Neural crest cell (in vitro differentiated cells): ENCODE results near the gene TYK2. TPM values are rescaled to one million over a fixed set of nuclear protein-coding genes. Genes with fewer than 3 reads are reported as not detected.
A peak's percentile ranks its signal among the peaks of the same experiment; 100 is the strongest.
"Not testable (repeated sequence)": the region's sequence is repeated elsewhere in the genome, so short reads cannot be mapped to it uniquely, and the experiment has no call there.

Source experiments
- DNase-seq: peaks from one replicate; pipeline ENCODE4 v3.0.0; 2021; ENCODE audit warnings: low read depth, mixed read lengths, low spot score
- H3K27ac Mint-ChIP-seq: one replicate; pipeline ENCODE4 v1.8.0; 2021; ENCODE audit warnings: mild to moderate bottlenecking, mixed read lengths; ENCODE audit not compliant: unreplicated experiment
- H3K27me3 Mint-ChIP-seq: 2 replicates; pipeline ENCODE4 v1.8.0; 2021; ENCODE audit warnings: low read depth, mild to moderate bottlenecking, mixed read lengths
- H3K36me3 Mint-ChIP-seq: 2 replicates; pipeline ENCODE4 v1.8.0; 2021; ENCODE audit warnings: low read depth, mild to moderate bottlenecking, mixed read lengths
- H3K4me1 Mint-ChIP-seq: 2 replicates; pipeline ENCODE4 v1.8.0; 2021; ENCODE audit warnings: mixed read lengths
- H3K4me3 Mint-ChIP-seq: one replicate; pipeline ENCODE4 v1.8.0; 2021; ENCODE audit warnings: mild to moderate bottlenecking, mixed read lengths
- H3K9me3 Mint-ChIP-seq: 2 replicates; pipeline ENCODE4 v1.8.0; 2021; ENCODE audit warnings: mixed read lengths
- total RNA-seq: library from RNA; stranded (reverse); gene quantifications from 2 replicates; pipeline ENCODE4 v1.2.1, GENCODE V29; 2021
- TF ChIP-seq, protein P1 (sequence below): fragments of 200-600 bp; sonication (generic); conservative IDR thresholded peaks from 2 replicates; pipeline ENCODE4 v1.5.0; 2021; ENCODE audit warnings: antibody characterized with exemption, mild to moderate bottlenecking

The TYK2 gene
- total RNA-seq, 1 donor from 2014 or later: 103 TPM

- TF ChIP-seq, protein P1, sequence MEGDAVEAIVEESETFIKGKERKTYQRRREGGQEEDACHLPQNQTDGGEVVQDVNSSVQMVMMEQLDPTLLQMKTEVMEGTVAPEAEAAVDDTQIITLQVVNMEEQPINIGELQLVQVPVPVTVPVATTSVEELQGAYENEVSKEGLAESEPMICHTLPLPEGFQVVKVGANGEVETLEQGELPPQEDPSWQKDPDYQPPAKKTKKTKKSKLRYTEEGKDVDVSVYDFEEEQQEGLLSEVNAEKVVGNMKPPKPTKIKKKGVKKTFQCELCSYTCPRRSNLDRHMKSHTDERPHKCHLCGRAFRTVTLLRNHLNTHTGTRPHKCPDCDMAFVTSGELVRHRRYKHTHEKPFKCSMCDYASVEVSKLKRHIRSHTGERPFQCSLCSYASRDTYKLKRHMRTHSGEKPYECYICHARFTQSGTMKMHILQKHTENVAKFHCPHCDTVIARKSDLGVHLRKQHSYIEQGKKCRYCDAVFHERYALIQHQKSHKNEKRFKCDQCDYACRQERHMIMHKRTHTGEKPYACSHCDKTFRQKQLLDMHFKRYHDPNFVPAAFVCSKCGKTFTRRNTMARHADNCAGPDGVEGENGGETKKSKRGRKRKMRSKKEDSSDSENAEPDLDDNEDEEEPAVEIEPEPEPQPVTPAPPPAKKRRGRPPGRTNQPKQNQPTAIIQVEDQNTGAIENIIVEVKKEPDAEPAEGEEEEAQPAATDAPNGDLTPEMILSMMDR: no peak
- no peak for DNase-seq
- Mint-ChIP-seq H3K36me3 (no peaks in the 10 kb centered on the region), H3K27ac (no peak overlapping the region), H3K9me3 (no peaks in the 10 kb centered on the region), H3K4me3 (no peak overlapping the region), H3K4me1 (peaks cover 2% of the 10 kb centered on the region), H3K27me3 (no peaks in the 10 kb centered on the region)
Measured at GRCh38 chr19:10339977-10340376, 40.4 kb downstream of the TYK2 start.

DNA sequence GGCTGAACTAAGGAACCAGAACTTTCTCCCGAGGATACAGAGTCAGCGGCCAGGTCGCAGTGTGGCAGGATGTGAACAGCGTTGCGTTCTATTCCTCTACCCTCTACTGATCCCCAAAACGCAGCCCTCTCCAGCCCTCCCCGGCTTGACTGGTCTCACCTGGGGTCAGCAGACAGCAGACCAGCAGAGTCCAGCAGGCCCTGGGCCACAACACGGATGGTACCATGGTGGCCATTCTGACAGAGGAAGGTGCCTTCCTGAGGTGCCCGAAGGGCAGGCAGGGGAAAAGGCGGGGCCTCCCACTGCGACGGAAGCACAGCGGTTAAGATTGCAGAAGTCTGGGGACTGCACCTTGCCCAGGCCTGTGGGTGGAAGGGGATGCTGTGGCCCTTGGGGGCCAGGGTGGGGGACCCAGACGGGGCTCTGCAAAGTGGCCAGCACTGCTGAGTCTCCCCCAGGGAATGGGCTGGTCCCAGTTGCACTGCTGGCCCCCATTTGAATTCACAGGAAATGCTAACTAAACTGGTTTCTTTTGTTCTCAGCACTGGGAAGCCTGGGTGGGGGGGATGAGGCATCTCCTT lies 40.9 kb downstream of the TYK2 start, which contains the start of gene ICAM3:
ICAM3 (minus strand) TSS at position 245 of the 581 bp plus-strand sequence; CDS start at position 235, 10 bp downstream.
- H3K27me3 Mint-ChIP-seq: no peaks in the 10 kb centered on the region
- TF ChIP-seq, protein P1: no peak
- H3K36me3 Mint-ChIP-seq: no peaks in the 10 kb centered on the region

DNA sequence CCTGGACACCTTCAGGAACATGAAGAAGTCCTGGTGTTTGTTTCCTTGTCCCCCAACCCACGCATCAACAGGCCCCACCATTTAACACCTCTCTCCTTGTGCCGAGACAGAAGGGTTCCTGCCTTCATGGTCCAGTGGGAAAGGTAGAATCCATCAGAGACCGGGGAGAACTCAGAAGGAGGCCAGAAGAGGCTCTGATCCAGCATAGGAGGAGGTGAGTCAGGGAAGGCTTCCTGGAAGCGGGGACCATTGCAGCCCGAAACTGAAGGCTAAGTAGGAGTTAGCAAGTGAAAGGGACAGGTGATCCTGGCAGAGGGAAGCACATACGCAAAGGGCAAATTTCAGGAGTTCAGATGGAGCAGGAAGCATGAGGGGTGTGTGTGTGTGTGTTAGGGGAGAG lies 41.4 kb downstream of the TYK2 start:
- TF ChIP-seq, protein P1: no peak
- DNase-seq: no peak
- Mint-ChIP-seq H3K4me1 (peaks cover 12% of the 10 kb centered on the region), H3K4me3 (no peak overlapping the region), H3K36me3 (no peaks in the 10 kb centered on the region), H3K27ac (no peak overlapping the region), H3K9me3 (no peaks in the 10 kb centered on the region), H3K27me3 (no peaks in the 10 kb centered on the region)

More for the DNA sequence above, 40.9 kb downstream of the TYK2 start, which contains the start of gene ICAM3:
- no peak within 1 kb of the TSS for H3K27ac Mint-ChIP-seq
- DNase-seq: no peak
- H3K4me1 Mint-ChIP-seq: peaks cover 7% of the 10 kb centered on the region
- H3K4me3 Mint-ChIP-seq: peak within 1 kb of the TSS; percentile 67
- H3K9me3 Mint-ChIP-seq: no peaks in the 10 kb centered on the region

DNA sequence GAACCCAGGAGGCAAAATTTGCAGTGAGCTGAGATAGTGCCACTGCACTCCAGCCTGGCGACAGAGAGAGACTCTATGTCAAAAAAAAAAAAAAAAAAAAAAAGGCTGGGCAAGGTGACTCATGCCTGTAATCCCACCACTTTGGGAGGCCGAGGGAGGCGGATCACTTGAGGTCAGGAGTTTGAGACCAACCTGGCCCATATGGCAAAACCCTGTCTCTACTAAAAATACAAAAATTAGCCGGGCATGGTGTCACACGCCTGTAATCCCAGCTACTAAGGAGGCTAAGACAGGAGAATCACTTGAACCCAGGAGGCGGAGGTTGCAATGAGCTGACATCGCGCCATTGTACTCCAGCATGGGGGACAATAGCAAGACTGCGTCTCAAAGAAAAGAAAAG lies 43.6 kb downstream of the TYK2 start:
- H3K9me3 Mint-ChIP-seq, H3K27me3 Mint-ChIP-seq, DNase-seq, H3K4me3 Mint-ChIP-seq, H3K27ac Mint-ChIP-seq, H3K36me3 Mint-ChIP-seq: not testable (repeated sequence)
- peaks cover 32% of the 10 kb centered on the region for H3K4me1 Mint-ChIP-seq

DNA sequence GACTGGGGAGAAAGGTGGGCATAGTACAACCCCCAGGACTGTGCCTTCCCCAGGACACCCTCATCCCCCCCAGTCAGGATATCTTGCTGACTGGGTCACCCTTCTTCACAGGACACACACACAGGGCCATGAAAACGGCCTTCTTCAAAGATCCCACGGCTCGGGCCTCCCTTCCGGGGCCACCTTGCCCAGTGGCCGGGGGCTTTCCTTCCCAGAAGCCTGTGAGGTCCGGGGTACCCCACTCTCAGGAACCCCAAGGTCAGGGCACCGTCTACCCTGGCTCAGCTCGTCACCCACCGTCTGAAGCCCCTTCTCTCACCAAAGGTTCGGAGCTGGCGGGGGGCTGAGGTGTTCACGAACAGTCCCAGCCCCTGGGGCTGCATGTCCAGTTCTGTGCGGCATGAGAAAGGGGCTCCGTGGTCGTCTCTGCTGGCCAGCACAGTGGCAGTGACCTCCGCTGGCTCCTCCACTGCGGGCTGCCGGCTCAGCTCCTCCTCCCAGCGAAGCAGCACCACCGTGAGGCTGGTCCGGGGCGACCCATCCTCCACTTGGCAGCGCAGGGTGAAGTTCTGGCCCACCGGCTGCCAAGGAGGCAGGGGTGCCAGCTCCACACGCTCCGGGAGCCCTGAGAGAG lies 44.9 kb downstream of the TYK2 start:
- DNase-seq: no peak
- Mint-ChIP-seq H3K4me1 (peaks cover 32% of the 10 kb centered on the region), H3K9me3 (no peaks in the 10 kb centered on the region), H3K36me3 (no peaks in the 10 kb centered on the region), H3K27me3 (no peaks in the 10 kb centered on the region), H3K4me3 (peak overlapping the region; percentile 99), H3K27ac (no peak overlapping the region)
- TF ChIP-seq, protein P1: no peak

DNA sequence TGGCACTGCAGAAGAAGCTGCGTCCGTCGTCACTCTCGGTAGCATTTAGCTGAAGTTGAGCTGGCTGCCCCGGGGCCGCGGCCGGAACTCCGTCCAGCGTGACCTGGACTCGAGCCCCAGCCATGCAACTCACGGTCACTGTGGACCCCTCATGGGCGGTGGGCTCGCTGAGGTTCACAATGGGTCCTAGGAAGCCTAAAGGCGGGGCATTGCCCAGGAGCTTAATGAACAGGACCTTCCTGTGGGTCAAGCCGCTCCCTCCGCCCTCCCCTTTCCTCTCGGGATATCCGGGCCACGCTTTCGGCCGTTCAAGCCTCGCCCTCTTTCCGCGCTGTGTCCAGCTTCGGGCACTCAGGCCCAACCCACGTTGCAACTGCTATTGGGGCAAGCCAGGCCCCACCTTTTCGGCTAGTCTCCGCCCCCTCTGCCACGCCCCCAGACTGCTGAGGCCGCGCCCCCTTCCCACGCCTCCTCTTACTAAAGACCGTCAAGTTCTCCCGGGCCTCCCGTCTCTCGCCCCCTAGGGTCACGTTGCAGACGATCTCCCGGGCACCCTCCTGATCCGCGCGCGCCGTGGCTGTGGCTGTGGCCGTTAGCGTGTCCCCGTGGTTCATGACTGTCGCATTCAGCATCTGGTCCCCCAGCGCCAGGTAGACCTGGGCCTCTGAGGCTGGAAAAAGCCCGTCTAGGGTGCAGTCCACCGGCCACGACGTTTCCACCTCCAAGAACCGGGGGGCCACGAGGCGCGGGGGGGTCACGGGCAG lies 45.6 kb downstream of the TYK2 start:
- Mint-ChIP-seq H3K4me3 (peak overlapping the region; percentile 99), H3K27ac (peak overlapping the region; percentile 75), H3K27me3 (no peaks in the 10 kb centered on the region), H3K36me3 (peaks cover 3% of the 10 kb centered on the region), H3K4me1 (peaks cover 32% of the 10 kb centered on the region), H3K9me3 (no peaks in the 10 kb centered on the region)
- DNase-seq: peak; percentile 95
- TF ChIP-seq, protein P1: peak; percentile 16
